GM12878 (cell line): ENCODE measurements around the gene ATP5PB. TPM values are rescaled to one million over a fixed set of nuclear protein-coding genes. Genes with fewer than 3 reads are reported as not detected.

Source experiments
- CREB1 ChIP-seq: IDR thresholded peaks from 2 replicates; pipeline ENCODE4 v1.6.1; 2012; ENCODE audit warnings: low read depth, mild to moderate bottlenecking, inconsistent platforms
- EED ChIP-seq: sonication (generic); IDR thresholded peaks from 2 replicates; pipeline ENCODE4 v1.6.1; 2016; ENCODE audit warnings: antibody characterized with exemption, low read depth
- ESRRA ChIP-seq: IDR thresholded peaks from 2 replicates; pipeline ENCODE4 v1.6.1; 2012; ENCODE audit warnings: mild to moderate bottlenecking, low read length, improper control_type of control experiment
- FOS ChIP-seq: IDR thresholded peaks from 3 replicates; pipeline ENCODE4 v1.6.1; 2011; ENCODE audit warnings: borderline replicate concordance; ENCODE audit not compliant: insufficient read length; ENCODE audit errors: extremely low read depth
- HCFC1 ChIP-seq: fragments of 150-350 bp; IDR thresholded peaks from 2 replicates; pipeline ENCODE4 v1.6.1; 2014; ENCODE audit warnings: low read length
- IKZF1 ChIP-seq: fragments of 450-650 bp; conservative IDR thresholded peaks from 2 replicates; pipeline ENCODE4 v1.6.1; 2017; ENCODE audit warnings: antibody characterized with exemption, mild to moderate bottlenecking
- KAT2A ChIP-seq: conservative IDR thresholded peaks from 2 replicates; pipeline ENCODE4 v1.6.1; 2011; ENCODE audit warnings: low read depth, low read length; ENCODE audit not compliant: control insufficient read depth
- MXI1 ChIP-seq: fragments of 150-350 bp; IDR thresholded peaks from 2 replicates; pipeline ENCODE4 v1.6.1; 2011; ENCODE audit warnings: low read depth, mild to moderate bottlenecking, inconsistent platforms, low read length, improper control_type of control experiment
- NR2C2 ChIP-seq: IDR thresholded peaks from 2 replicates; pipeline ENCODE4 v1.6.1; 2011; ENCODE audit warnings: borderline replicate concordance, low read depth; ENCODE audit not compliant: control insufficient read depth, insufficient read length
- POLR2AphosphoS5 ChIP-seq: IDR thresholded peaks from 2 replicates; pipeline ENCODE4 v1.6.1; 2011; ENCODE audit warnings: mild to moderate bottlenecking, low read length, inconsistent platforms
- SIN3A ChIP-seq: IDR thresholded peaks from 2 replicates; pipeline ENCODE4 v1.6.1; 2012; ENCODE audit warnings: low read depth, low read length, improper control_type of control experiment
- TAF1 ChIP-seq: IDR thresholded peaks from 2 replicates; pipeline ENCODE4 v1.6.1; 2011; ENCODE audit warnings: mild to moderate bottlenecking, low read depth, low read length, borderline replicate concordance
- YBX1 ChIP-seq: fragments of 450-650 bp; IDR thresholded peaks from 2 replicates; pipeline ENCODE4 v1.6.1; 2016; ENCODE audit warnings: antibody characterized with exemption
- YY1 ChIP-seq: IDR thresholded peaks from 2 replicates; pipeline ENCODE4 v1.6.1; 2011; ENCODE audit warnings: low read depth, mild to moderate bottlenecking, low read length
- ZNF592 ChIP-seq: fragments of 450-650 bp; IDR thresholded peaks from 2 replicates; pipeline ENCODE4 v1.6.1; 2017; ENCODE audit warnings: mild to moderate bottlenecking, moderate library complexity
- polyA plus RNA-seq, 11 experiments: library from polyadenylated mRNA; depleted of rRNA in 4 of 11; unstranded in 6 of 11; stranded (reverse) in 5 of 11; fragments of >200 nt; fragmentation: Nextera tagmentation in 4 of 11; fragmentation: Illumina TruSeq in 1 of 11; extraction: Ambion mirVana in 4 of 11; extraction: Trizol in 1 of 11; gene quantifications; 1 replicate in 1 of 11; 2 replicates in 10 of 11; pipeline versions ENCODE4 v1.2.1 to v1.2.3, GENCODE V29; 2011 to 2016; ENCODE audit warnings: inconsistent platforms in 2 of 11, missing spikeins in 2 of 11, low read depth in 1 of 11
- total RNA-seq, 4 experiments: library from RNA; depleted of rRNA in 3 of 4; stranded (reverse); fragments of >200 nt in 3 of 4; fragmentation: Illumina TruSeq in 1 of 4; extraction: Trizol in 1 of 4; gene quantifications; 2 replicates each; pipeline versions ENCODE4 v1.2.1 to v1.2.3, GENCODE V29; 2013 to 2021
- TF ChIP-seq, protein P1 (sequence below): IDR thresholded peaks from 2 replicates; pipeline ENCODE4 v1.6.1; 2011; ENCODE audit warnings: low read depth, mild to moderate bottlenecking, low read length, moderate library complexity, borderline replicate concordance; ENCODE audit errors: extremely low read depth
- TF ChIP-seq, protein P2 (sequence below), 3 experiments: IDR thresholded peaks in 2 of 3; conservative IDR thresholded peaks in 1 of 3; 2 replicates each; pipeline ENCODE4 v1.5.1; 2011; ENCODE audit warnings: low read depth in 3 of 3, low read length in 3 of 3, mild to moderate bottlenecking in 3 of 3, control low read depth in 2 of 3, moderate library complexity in 2 of 3, inconsistent platforms in 1 of 3, mixed read lengths in 1 of 3; ENCODE audit not compliant: control insufficient read depth in 2 of 3, insufficient read depth in 1 of 3; ENCODE audit errors: extremely low read depth in 1 of 3
- TF ChIP-seq, protein P3 (sequence below): fragments of 450-650 bp; IDR thresholded peaks from 2 replicates; pipeline ENCODE4 v1.6.1; 2017; ENCODE audit warnings: mild to moderate bottlenecking, moderate library complexity

Gene ATP5PB
- total and polyA plus RNA-seq, 10 of the 15 experiments (the other 5 are each of a cell fraction or from before 2014, with no cell fraction given) = 380 to 1,760 (median 677) TPM

DNA sequence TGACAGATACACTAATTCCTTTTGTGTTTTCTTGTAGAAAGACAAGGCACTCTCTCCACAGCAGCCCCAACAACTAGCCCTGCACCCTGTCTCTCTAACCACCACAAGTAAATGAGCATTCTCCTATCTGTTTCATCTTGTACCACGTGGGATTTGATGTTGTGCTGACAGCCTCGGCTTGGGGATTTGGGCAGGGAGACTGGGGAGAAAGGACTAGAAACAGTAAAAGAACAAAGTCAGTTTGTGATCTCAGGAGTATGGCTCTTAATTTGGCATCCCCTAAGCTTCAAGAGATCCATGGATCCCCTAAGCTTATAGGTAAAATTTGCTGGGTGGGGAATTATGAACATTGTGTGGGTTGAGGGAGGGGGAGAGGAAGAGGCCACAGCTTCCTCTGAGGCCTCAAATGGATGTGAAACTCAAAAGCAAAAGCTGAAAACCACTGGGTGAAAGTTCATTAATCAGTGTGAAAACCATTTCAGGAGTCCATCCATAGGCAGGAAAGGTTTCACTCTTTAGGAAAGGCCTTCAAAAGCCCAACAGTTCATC lies 27.6 kb downstream of the ATP5PB start (continued):
- TF ChIP-seq ZNF592 (no peak), IKZF1 (peak; percentile 99), YBX1 (no peak), TAF1 (no peak), CREB1 (no peak), KAT2A (no peak), NR2C2 (no peak), YY1 (0 out of 2 replicates have a peak, but pooled peaks have one; percentile 19), POLR2AphosphoS5 (no peak), EED (peak; percentile 99), HCFC1 (no peak), SIN3A (no peak), MXI1 (no peak; the same call in 1 of the 2 replicates), FOS (no peak), ESRRA (no peak)
- TF ChIP-seq, protein P1, sequence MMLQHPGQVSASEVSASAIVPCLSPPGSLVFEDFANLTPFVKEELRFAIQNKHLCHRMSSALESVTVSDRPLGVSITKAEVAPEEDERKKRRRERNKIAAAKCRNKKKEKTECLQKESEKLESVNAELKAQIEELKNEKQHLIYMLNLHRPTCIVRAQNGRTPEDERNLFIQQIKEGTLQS = peak; percentile 20; the same call in 1 of the 2 replicates
- TF ChIP-seq, protein P2, sequence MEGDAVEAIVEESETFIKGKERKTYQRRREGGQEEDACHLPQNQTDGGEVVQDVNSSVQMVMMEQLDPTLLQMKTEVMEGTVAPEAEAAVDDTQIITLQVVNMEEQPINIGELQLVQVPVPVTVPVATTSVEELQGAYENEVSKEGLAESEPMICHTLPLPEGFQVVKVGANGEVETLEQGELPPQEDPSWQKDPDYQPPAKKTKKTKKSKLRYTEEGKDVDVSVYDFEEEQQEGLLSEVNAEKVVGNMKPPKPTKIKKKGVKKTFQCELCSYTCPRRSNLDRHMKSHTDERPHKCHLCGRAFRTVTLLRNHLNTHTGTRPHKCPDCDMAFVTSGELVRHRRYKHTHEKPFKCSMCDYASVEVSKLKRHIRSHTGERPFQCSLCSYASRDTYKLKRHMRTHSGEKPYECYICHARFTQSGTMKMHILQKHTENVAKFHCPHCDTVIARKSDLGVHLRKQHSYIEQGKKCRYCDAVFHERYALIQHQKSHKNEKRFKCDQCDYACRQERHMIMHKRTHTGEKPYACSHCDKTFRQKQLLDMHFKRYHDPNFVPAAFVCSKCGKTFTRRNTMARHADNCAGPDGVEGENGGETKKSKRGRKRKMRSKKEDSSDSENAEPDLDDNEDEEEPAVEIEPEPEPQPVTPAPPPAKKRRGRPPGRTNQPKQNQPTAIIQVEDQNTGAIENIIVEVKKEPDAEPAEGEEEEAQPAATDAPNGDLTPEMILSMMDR (IDR thresholded peaks at IDR 0.05 in 2 of 3, conservative IDR thresholded peaks at IDR 0.05 in 1 of 3; ENCODE audit: control insufficient read depth in 2 of 3, extremely low read depth in 1 of 3, insufficient read depth in 1 of 3, low read depth in 3 of 3, low read length in 3 of 3) = no peak
- TF ChIP-seq, protein P3, sequence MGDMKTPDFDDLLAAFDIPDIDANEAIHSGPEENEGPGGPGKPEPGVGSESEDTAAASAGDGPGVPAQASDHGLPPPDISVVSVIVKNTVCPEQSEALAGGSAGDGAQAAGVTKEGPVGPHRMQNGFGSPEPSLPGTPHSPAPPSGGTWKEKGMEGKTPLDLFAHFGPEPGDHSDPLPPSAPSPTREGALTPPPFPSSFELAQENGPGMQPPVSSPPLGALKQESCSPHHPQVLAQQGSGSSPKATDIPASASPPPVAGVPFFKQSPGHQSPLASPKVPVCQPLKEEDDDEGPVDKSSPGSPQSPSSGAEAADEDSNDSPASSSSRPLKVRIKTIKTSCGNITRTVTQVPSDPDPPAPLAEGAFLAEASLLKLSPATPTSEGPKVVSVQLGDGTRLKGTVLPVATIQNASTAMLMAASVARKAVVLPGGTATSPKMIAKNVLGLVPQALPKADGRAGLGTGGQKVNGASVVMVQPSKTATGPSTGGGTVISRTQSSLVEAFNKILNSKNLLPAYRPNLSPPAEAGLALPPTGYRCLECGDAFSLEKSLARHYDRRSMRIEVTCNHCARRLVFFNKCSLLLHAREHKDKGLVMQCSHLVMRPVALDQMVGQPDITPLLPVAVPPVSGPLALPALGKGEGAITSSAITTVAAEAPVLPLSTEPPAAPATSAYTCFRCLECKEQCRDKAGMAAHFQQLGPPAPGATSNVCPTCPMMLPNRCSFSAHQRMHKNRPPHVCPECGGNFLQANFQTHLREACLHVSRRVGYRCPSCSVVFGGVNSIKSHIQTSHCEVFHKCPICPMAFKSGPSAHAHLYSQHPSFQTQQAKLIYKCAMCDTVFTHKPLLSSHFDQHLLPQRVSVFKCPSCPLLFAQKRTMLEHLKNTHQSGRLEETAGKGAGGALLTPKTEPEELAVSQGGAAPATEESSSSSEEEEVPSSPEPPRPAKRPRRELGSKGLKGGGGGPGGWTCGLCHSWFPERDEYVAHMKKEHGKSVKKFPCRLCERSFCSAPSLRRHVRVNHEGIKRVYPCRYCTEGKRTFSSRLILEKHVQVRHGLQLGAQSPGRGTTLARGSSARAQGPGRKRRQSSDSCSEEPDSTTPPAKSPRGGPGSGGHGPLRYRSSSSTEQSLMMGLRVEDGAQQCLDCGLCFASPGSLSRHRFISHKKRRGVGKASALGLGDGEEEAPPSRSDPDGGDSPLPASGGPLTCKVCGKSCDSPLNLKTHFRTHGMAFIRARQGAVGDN = no peak
